OCI-LY7 (cell line): Measurements from ENCODE around the gene EIF3J.

Experiments
- CTCF ChIP-seq: fragments of 200-600 bp; sonication (generic); conservative IDR thresholded peaks from 2 replicates; pipeline ENCODE4 v1.5.1; 2014; ENCODE audit warnings: mild to moderate bottlenecking, antibody characterized with exemption, low read length, moderate library complexity, mixed read lengths
- EZH2phosphoT487 ChIP-seq: fragments of 200-600 bp; sonication (generic); IDR thresholded peaks from 2 replicates; pipeline ENCODE4 v1.6.1; 2018; ENCODE audit warnings: low read depth, borderline replicate concordance, mild to moderate bottlenecking, mixed run types, antibody characterized with exemption, low read length, moderate library complexity, mixed read lengths

DNA sequence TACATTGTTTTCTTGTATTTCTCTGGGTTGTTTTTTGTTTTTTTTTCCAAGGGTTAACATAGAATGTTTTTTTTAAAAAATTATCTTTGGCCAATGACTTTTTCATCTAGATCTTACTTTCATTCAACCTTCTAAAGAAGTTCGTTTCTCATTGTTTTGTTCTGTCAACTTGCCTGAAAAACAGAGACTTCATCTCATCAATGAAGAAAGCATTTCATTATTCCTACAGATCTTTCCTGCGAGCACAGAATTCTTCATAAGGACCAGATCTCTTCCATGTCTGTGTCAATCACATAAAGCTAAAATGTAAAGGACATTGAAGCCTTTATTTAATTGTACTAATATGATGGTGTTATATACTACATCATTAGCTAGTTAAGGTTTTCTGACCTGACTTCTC lies 9.7 kb upstream of the EIF3J start:
- no peak for TF ChIP-seq CTCF
- TF ChIP-seq EZH2phosphoT487, result no peak
